Mucosa of descending colon (tissue), 3 donors: ENCODE measurements around the gene NFIX. TPM values are rescaled to one million over a fixed set of nuclear protein-coding genes. Genes with fewer than 3 reads are reported as not detected.

ENCODE experiments used
- ATAC-seq: fragments of 200-7000 bp; cut with Tn5 transposase; one replicate; pipeline ENCODE4 v1.9.1; 2020; ENCODE audit warnings: mild to moderate bottlenecking, moderate library complexity
- DNase-seq, 3 donors: peaks; one replicate each; pipeline ENCODE4 v3.0.0-alpha.2; 2020
- H3K36me3 ChIP-seq: fragments of 200-600 bp; one replicate; pipeline ENCODE4 v1.8.0; 2021; ENCODE audit warnings: low read depth, mild to moderate bottlenecking
- H3K4me1 ChIP-seq: fragments of 200-600 bp; one replicate; pipeline ENCODE4 v1.8.0; 2021; ENCODE audit warnings: low read depth, mild to moderate bottlenecking
- H3K4me3 ChIP-seq: fragments of 200-600 bp; one replicate; pipeline ENCODE4 v1.8.0; 2021; ENCODE audit warnings: mild to moderate bottlenecking
- H3K9me3 ChIP-seq: fragments of 200-600 bp; one replicate; pipeline ENCODE4 v1.8.0; 2021; ENCODE audit warnings: mild to moderate bottlenecking
- intact Hi-C, 2 donors: fragments of 100-400 bp; cut with DNase I in 1 of 2; cut with micrococcal nuclease in 1 of 2; formaldehyde crosslinking; loops; one replicate each; pipeline versions ENCODE4 v1.11.0 to v1.11.1; 2022; cut with DNase I, micrococcal nuclease
- total RNA-seq, 3 donors: library from RNA; stranded (reverse); fragmentation: NEBNext Ultra II Directional in 2 of 3; extraction: Animal tissue kit (Norgen Biotek cat#: 25700) in 2 of 3; gene quantifications; one replicate each; pipeline versions ENCODE4 v1.2.1 to v1.2.4, GENCODE V29; 2021 to 2023
- TF ChIP-seq, protein P1 (sequence below): fragments of 200-600 bp; IDR thresholded peaks from one replicate; pipeline ENCODE4 v1.8.0; 2022; ENCODE audit warnings: antibody characterized with exemption, mild to moderate bottlenecking
- donor health status: DM: no; HTN: no; CAD: no; lungs with moderate emphysema.
- donor health status: DM: no; HTN: no; CAD: no.
- donor health status: DM: no; HTN: yes; CAD: no.

Gene NFIX
- total RNA-seq, 3 donors from 2014 or later, result 59.4 to 238 (median 64.6) TPM

DNA sequence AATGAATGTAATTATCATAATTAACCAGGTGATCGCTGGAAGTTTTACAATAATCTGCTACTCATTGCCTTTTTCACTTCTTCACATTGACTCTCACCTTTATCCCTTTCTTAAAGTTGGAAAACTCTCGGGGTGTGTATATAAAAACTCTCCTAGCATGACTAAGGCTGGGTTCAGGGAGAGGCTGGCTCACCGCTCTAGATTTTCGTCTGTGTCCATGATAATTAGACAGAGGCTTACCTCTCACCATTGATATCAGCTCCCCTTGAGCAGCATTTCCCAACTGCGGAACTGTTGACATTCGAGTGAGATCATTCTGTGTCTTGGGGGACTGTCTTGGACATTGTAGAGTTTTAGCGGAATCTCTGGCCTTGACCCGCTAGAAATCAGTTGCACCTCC lies 39.4 kb downstream of the NFIX start:
- Histone ChIP-seq H3K4me3 (no peak overlapping the region), H3K36me3 (no peaks in the 10 kb centered on the region), H3K9me3 (no peaks in the 10 kb centered on the region), H3K4me1 (peaks cover 57% of the 10 kb centered on the region)
- intact Hi-C loops, result loop anchor here in 1 of 2 donors (5.0 kb wide), 1 partner anchor 47 kb away; no protein-coding TSS in a partner anchor
- DNase-seq, result no peak
- TF ChIP-seq, protein P1, sequence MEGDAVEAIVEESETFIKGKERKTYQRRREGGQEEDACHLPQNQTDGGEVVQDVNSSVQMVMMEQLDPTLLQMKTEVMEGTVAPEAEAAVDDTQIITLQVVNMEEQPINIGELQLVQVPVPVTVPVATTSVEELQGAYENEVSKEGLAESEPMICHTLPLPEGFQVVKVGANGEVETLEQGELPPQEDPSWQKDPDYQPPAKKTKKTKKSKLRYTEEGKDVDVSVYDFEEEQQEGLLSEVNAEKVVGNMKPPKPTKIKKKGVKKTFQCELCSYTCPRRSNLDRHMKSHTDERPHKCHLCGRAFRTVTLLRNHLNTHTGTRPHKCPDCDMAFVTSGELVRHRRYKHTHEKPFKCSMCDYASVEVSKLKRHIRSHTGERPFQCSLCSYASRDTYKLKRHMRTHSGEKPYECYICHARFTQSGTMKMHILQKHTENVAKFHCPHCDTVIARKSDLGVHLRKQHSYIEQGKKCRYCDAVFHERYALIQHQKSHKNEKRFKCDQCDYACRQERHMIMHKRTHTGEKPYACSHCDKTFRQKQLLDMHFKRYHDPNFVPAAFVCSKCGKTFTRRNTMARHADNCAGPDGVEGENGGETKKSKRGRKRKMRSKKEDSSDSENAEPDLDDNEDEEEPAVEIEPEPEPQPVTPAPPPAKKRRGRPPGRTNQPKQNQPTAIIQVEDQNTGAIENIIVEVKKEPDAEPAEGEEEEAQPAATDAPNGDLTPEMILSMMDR, result no peak
- ATAC-seq, result peak; percentile 4

DNA sequence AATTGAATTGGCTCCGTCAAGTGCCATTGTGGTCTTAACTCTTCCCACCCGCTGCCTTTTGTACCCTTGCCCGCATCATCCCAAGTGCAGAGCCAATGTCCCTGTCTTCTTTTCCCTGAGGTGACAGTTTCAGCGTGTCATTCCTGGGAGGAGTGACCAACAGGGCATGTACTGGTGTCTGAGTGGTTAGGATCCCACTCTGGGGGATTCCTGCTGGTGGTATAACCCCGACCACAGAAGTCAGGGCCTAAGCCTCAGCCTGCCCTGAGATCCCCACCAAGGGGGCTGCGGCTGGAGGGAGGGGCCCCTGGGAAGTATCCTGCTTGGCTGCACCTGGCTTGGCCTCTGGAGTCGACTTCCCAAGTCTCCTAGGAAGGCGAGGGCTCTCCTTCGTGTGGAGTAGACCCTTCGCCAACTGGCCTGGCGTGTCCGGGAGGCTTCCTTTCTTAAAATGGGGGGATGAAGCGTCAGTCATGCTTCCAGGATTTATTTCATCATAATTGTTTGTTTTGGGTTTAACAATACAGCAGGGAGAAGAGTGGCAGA lies 40.6 kb downstream of the NFIX start:
- ATAC-seq (no peak), DNase-seq (no peak)
- H3K4me3 ChIP-seq, result no peak overlapping the region
- H3K36me3 ChIP-seq, result no peaks in the 10 kb centered on the region
- H3K4me1 ChIP-seq, result peaks cover 57% of the 10 kb centered on the region
- no peaks in the 10 kb centered on the region for H3K9me3 ChIP-seq
- TF ChIP-seq, protein P1, result no peak
- intact Hi-C loops, result no loop called here

DNA sequence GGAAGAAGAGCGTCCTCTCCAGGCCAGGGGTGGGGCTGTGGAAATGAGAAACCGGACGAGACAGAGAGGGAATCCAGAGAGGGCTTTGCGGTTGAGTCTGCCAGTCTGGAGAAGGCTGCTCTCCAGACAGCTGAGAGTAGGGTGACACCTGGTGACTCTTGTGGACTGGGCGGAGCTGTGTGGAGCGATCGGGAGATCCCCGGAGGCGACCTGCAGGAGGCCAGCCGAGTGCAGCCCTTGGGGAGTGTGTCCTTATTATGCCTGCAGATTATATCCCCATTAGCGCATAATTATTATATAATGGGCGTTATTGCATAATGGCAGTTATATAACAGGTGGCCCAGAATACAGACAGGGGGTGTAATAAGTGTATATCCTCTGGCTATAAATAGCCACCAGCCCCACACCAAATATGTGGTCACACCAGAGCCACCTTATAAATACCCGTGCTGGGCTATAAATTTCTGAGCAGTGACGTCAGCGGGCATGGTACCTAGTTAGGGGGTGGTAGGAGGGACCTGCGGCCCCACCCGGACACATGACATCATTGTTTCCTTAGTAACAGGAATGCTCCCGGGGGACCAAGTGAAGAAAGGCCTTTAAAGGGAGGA lies 41.2 kb downstream of the NFIX start:
- Histone ChIP-seq H3K36me3 (no peaks in the 10 kb centered on the region), H3K4me1 (peaks cover 56% of the 10 kb centered on the region), H3K9me3 (no peaks in the 10 kb centered on the region), H3K4me3 (no peak overlapping the region)
- peak; percentile 78 for ATAC-seq
- DNase-seq, result peak; percentile 77 to 81 (median 81)
- TF ChIP-seq, protein P1, result no peak
- intact Hi-C loops, result no loop called here

DNA sequence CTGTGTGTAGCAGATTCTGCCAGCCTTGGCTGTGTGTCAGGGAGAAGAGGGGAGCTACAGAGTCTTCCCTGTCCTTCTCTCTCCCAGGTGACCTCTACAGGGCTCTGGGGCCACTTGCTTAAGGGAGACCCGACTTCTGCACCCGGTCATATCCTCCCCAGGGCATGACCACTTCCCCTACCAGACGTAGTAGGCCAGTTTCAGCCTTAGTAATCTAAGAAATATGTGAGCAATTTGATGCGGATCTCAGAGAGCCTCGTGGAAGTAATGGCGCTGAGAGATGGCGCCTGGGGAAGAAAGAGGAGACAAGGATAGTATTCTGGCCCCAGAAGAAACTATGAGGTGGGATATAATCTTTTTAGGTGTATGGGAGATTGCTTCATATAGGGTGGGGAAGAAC lies 41.9 kb downstream of the NFIX start:
- Histone ChIP-seq H3K4me3 (no peak overlapping the region), H3K36me3 (no peaks in the 10 kb centered on the region), H3K4me1 (peaks cover 49% of the 10 kb centered on the region), H3K9me3 (no peaks in the 10 kb centered on the region)
- intact Hi-C loops, result no loop called here
- DNase-seq (no peak), ATAC-seq (no peak)
- TF ChIP-seq, protein P1, result no peak

DNA sequence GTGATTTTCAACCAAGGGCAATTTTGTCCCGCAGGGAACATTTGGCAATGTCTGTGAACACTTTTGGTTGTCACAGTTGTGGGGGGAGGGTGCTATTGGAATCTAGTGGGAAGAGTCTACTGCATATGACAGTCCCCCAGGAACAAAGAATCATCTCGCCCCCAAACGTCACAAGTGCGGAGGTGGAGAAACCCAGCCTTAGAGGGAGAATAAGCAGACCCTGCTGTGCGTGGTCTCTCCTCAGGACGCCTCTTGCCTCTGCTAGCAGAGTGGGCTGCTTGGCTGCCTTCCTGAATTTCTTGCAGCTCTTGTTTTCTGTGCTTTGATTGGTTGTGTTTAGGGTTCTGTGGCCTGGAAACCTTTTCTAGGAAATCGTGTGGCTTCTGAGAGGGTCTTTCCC lies 42.5 kb downstream of the NFIX start:
- intact Hi-C loops, result no loop called here

More for the DNA sequence above, 42.5 kb downstream of the NFIX start:
- no peak overlapping the region for H3K4me3 ChIP-seq
- ATAC-seq, result no peak
- no peak for DNase-seq
- H3K4me1 ChIP-seq, result peaks cover 43% of the 10 kb centered on the region
- H3K36me3 ChIP-seq, result no peaks in the 10 kb centered on the region
- TF ChIP-seq, protein P1, result no peak
- no peaks in the 10 kb centered on the region for H3K9me3 ChIP-seq
